ENCODE results near the gene ANKEF1.
"Not testable (repeated sequence)": the region's sequence is repeated elsewhere in the genome, so short reads cannot be mapped to it uniquely, and the experiment has no call there.

The ANKEF1 gene

DNA sequence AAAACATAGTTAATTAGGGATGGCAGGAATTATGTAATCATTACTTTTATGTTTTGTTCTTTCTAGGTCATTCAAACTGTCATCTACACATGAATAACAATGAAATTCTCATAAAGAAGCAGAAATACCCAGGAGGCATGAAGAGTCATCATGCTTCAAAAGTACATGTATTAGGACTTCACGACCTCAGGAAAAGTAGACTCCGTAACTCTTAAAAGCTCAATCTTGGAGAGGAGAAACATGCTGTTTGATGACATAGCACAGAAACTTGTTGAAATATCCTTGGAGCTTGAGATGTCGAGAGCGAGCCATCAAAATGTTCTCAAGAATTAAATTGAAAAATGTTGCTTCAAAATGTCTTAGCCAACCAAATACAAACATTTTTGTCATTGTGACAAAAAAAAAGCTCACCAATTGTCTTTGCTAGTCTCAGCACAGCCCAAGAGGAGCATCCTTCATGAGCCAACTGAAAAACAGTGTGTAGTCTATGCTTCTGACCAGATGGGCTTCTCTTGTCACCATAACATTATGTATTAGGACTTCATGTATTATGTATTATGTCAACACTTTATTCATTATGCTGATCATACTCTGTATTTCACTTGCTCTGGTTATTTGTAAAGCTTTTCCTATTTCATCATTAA, 28.2 kb upstream of the ANKEF1 start:
- H3K36me3 ChIP-seq (ENCODE audit: control insufficient read depth, insufficient read depth, low read length): no peaks in the 10 kb centered on the region
- H3K4me1 ChIP-seq (ENCODE audit: control insufficient read depth, insufficient read depth, low read length): no peaks in the 10 kb centered on the region
- no peak overlapping the region for H3K9ac ChIP-seq (ENCODE audit: low read length)
- H3K27me3 ChIP-seq (ENCODE audit: control insufficient read depth, insufficient read depth, low read length): no peaks in the 10 kb centered on the region
- H3K4me3 ChIP-seq (ENCODE audit: low read length): no peak overlapping the region
- no peak overlapping the region for H3K27ac ChIP-seq (ENCODE audit: low read depth, low read length)

DNA sequence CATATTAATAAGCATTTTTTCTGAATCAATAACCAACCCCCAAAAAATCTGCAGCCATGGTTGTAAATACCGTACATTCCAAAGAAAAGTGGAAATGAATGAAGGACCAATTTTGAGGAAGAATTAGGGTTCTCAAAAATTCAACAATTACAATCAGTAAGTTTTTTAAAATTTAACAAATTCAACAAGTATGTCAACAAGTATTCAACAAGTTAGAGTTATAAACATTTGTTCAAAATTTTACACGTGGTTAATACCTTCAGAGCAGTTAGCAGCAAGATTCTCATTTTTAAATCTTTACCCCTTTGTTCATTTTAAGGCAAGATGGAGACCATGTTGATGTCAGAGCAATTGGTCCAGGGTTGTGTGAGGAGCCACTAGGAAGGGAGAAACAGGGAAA, 27.6 kb upstream of the ANKEF1 start:
- Histone ChIP-seq H3K9ac (ENCODE audit: low read length) (no peak overlapping the region), H3K27ac (ENCODE audit: low read depth, low read length) (no peak overlapping the region), H3K36me3 (ENCODE audit: control insufficient read depth, insufficient read depth, low read length) (no peaks in the 10 kb centered on the region)

DNA sequence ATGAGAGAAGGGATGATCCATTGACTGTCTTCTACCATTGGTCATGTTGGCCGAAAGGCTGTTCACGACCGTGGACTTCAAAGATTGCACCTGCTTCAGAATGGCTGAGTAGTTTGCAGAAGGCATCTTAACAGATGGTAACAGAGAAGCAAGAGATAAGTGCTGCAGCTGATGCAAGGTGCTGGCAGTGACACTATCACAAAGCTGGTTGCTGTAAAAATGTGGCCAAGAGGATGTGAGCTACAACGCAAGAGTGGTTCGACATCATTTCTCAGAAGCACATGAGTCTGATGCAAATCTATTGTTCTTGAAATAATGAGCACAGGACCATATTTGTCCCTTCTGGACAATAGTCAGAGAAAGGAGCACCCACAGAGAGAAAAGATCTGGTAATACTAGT, 27.0 kb upstream of the ANKEF1 start:
- H3K4me3 ChIP-seq (ENCODE audit: low read length): no peak overlapping the region
- no peaks in the 10 kb centered on the region for H3K27me3 ChIP-seq (ENCODE audit: control insufficient read depth, insufficient read depth, low read length)
- H3K4me1 ChIP-seq (ENCODE audit: control insufficient read depth, insufficient read depth, low read length): no peaks in the 10 kb centered on the region
- no peak overlapping the region for H3K9ac ChIP-seq (ENCODE audit: low read length)
- no peaks in the 10 kb centered on the region for H3K36me3 ChIP-seq (ENCODE audit: control insufficient read depth, insufficient read depth, low read length)
- H3K27ac ChIP-seq (ENCODE audit: low read depth, low read length): no peak overlapping the region

More for the DNA sequence above, 27.6 kb upstream of the ANKEF1 start:
- Histone ChIP-seq H3K4me1 (ENCODE audit: control insufficient read depth, insufficient read depth, low read length) (no peaks in the 10 kb centered on the region), H3K27me3 (ENCODE audit: control insufficient read depth, insufficient read depth, low read length) (no peaks in the 10 kb centered on the region), H3K4me3 (ENCODE audit: low read length) (no peak overlapping the region)

GRCh38 chr20:10012464-10012863, 22.3 kb upstream of the ANKEF1 start:
- Histone ChIP-seq H3K27me3 (ENCODE audit: control insufficient read depth, insufficient read depth, low read length) (no peaks in the 10 kb centered on the region), H3K27ac (ENCODE audit: low read depth, low read length) (no peak overlapping the region), H3K4me1 (ENCODE audit: control insufficient read depth, insufficient read depth, low read length) (no peaks in the 10 kb centered on the region), H3K36me3 (ENCODE audit: control insufficient read depth, insufficient read depth, low read length) (no peaks in the 10 kb centered on the region), H3K4me3 (ENCODE audit: low read length) (no peak overlapping the region), H3K9ac (ENCODE audit: low read length) (no peak overlapping the region)

DNA sequence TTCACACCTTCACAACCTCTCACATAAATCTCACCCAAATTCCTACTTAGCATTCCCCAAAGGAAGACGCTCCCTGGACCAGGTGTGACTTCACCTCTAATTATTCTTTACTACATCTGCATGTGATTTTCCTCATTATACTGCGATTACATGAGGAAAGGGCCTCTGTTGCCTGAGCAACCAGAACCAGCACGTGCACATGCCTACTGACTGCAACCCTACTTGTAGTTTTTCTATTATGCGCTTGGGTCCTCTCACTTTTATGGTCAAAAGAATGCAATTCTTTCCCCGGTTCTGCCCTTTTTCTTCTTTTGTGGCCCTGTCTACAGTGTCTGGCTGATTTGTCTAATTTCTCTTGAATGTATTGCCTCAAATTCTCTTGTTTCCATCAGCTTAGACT, 20.4 kb upstream of the ANKEF1 start:
- no peak overlapping the region for H3K4me3 ChIP-seq (ENCODE audit: low read length)
- no peaks in the 10 kb centered on the region for H3K27me3 ChIP-seq (ENCODE audit: control insufficient read depth, insufficient read depth, low read length)

DNA sequence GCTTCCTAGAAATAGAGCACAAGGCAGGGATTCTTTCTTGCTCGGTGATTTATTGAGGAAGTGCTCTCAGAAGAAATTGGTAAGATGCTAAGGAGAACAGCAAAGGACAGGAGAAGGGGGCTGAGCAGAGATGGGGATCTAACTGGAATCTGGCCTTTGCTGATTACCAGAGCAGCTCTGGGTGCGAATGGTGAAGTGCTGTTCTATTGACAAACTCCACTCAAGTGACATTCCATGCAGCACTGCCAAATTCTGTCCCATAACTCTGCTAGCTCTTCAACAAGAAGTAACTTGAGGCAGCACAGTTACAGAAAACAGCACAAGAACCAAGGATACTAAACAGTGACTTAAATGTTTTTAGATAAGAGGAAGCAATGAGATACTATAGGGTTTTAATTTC, 13.8 kb upstream of the ANKEF1 start:
- Histone ChIP-seq H3K27me3 (ENCODE audit: control insufficient read depth, insufficient read depth, low read length) (no peaks in the 10 kb centered on the region), H3K4me3 (ENCODE audit: low read length) (no peak overlapping the region), H3K36me3 (ENCODE audit: control insufficient read depth, insufficient read depth, low read length) (no peaks in the 10 kb centered on the region), H3K4me1 (ENCODE audit: control insufficient read depth, insufficient read depth, low read length) (no peaks in the 10 kb centered on the region), H3K27ac (ENCODE audit: low read depth, low read length) (no peak overlapping the region), H3K9ac (ENCODE audit: low read length) (no peak overlapping the region)

More for the DNA sequence above, 20.4 kb upstream of the ANKEF1 start:
- Histone ChIP-seq H3K4me1 (ENCODE audit: control insufficient read depth, insufficient read depth, low read length) (no peaks in the 10 kb centered on the region), H3K9ac (ENCODE audit: low read length) (no peak overlapping the region), H3K27ac (ENCODE audit: low read depth, low read length) (no peak overlapping the region), H3K36me3 (ENCODE audit: control insufficient read depth, insufficient read depth, low read length) (no peaks in the 10 kb centered on the region)

- no peaks in the 10 kb centered on the region for H3K27me3 ChIP-seq (ENCODE audit: control insufficient read depth, insufficient read depth, low read length)
- no peak overlapping the region for H3K9ac ChIP-seq (ENCODE audit: low read length)
- H3K36me3 ChIP-seq (ENCODE audit: control insufficient read depth, insufficient read depth, low read length): no peaks in the 10 kb centered on the region
Observed at GRCh38 chr20:10022625-10023024, 12.2 kb upstream of the ANKEF1 start.

GRCh38 chr20:10023911-10024310, 10.9 kb upstream of the ANKEF1 start:
- no peaks in the 10 kb centered on the region for H3K36me3 ChIP-seq (ENCODE audit: control insufficient read depth, insufficient read depth, low read length)
- H3K27ac ChIP-seq (ENCODE audit: low read depth, low read length): no peak overlapping the region
- H3K4me1 ChIP-seq (ENCODE audit: control insufficient read depth, insufficient read depth, low read length): no peaks in the 10 kb centered on the region
- H3K27me3 ChIP-seq (ENCODE audit: control insufficient read depth, insufficient read depth, low read length): no peaks in the 10 kb centered on the region
- H3K9ac ChIP-seq (ENCODE audit: low read length): no peak overlapping the region
- H3K4me3 ChIP-seq (ENCODE audit: low read length): no peak overlapping the region

More at GRCh38 chr20:10022625-10023024, 12.2 kb upstream of the ANKEF1 start:
- H3K27ac ChIP-seq (ENCODE audit: low read depth, low read length): no peak overlapping the region
- no peaks in the 10 kb centered on the region for H3K4me1 ChIP-seq (ENCODE audit: control insufficient read depth, insufficient read depth, low read length)
- H3K4me3 ChIP-seq (ENCODE audit: low read length): no peak overlapping the region

- H3K9ac ChIP-seq (ENCODE audit: low read length); H3K27ac ChIP-seq (ENCODE audit: low read depth, low read length); H3K4me1 ChIP-seq (ENCODE audit: control insufficient read depth, insufficient read depth, low read length); H3K36me3 ChIP-seq (ENCODE audit: control insufficient read depth, insufficient read depth, low read length); H3K4me3 ChIP-seq (ENCODE audit: low read length); H3K27me3 ChIP-seq (ENCODE audit: control insufficient read depth, insufficient read depth, low read length): not testable (repeated sequence)
Observed at GRCh38 chr20:10031451-10032215, 3.2 kb upstream of the ANKEF1 start.

DNA sequence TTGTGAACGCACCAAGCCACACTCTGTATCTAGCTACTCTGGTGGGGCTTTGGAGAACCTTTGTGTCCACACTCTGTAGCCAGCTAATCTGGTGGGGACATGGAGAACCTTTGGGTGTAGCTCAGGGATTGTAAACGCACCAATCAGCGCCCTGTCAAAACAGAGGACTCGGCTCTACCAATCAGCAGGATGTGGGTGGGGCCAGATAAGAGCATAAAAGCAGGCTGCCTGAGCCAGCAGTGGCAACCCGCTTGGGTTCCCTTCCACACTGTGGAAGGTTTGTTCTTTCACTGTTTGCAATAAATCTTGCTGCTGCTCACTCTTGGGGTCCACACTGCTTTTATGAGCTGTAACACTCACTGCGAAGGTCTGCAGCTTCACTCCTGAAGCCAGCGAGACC, 2.5 kb upstream of the ANKEF1 start:
- not testable (repeated sequence) for H3K27ac ChIP-seq (ENCODE audit: low read depth, low read length); H3K27me3 ChIP-seq (ENCODE audit: control insufficient read depth, insufficient read depth, low read length)

DNA sequence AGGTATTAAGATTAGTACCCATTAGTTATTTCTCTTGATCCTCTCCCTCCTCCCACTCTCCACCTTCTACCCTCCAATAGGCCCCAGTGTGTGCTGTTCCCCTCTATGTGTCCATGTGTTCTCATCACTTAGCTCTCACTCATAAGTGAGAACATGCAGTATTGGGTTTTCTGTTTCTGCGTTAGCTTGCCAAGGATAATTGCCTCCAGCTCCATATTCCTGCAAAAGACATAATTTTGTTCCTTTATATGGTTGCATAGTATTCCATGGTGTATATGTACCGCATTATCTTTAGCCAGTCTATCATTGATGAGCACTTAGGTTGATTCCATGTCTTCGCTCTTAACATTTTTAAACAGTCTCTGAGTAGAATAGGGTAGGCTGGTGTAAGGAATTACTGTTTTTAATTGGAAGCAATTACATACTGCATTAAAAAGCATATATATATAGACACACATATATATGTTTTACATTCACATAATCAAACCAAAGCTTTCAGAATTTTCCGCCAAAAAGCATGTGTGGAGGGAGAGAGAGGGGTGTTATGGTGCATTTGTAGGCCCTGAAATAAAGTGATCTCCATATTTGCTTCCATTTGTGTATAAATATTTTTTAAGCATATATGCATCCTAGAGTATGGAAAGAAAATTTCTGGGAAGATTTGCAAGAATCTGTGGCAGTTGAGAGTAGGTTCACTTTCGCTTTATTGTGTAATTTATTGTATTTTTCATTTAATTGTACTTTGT, 709 bp upstream of the ANKEF1 start:
- H3K27ac ChIP-seq (ENCODE audit: low read depth, low read length): no peak overlapping the region
- H3K36me3 ChIP-seq (ENCODE audit: control insufficient read depth, insufficient read depth, low read length): no peaks in the 10 kb centered on the region
- no peak overlapping the region for H3K9ac ChIP-seq (ENCODE audit: low read length)
- no peaks in the 10 kb centered on the region for H3K4me1 ChIP-seq (ENCODE audit: control insufficient read depth, insufficient read depth, low read length)
- no peaks in the 10 kb centered on the region for H3K27me3 ChIP-seq (ENCODE audit: control insufficient read depth, insufficient read depth, low read length)
- no peak overlapping the region for H3K4me3 ChIP-seq (ENCODE audit: low read length)

More for the DNA sequence above, 2.5 kb upstream of the ANKEF1 start:
- not testable (repeated sequence) for H3K4me3 ChIP-seq (ENCODE audit: low read length); H3K9ac ChIP-seq (ENCODE audit: low read length); H3K4me1 ChIP-seq (ENCODE audit: control insufficient read depth, insufficient read depth, low read length); H3K36me3 ChIP-seq (ENCODE audit: control insufficient read depth, insufficient read depth, low read length)

DNA sequence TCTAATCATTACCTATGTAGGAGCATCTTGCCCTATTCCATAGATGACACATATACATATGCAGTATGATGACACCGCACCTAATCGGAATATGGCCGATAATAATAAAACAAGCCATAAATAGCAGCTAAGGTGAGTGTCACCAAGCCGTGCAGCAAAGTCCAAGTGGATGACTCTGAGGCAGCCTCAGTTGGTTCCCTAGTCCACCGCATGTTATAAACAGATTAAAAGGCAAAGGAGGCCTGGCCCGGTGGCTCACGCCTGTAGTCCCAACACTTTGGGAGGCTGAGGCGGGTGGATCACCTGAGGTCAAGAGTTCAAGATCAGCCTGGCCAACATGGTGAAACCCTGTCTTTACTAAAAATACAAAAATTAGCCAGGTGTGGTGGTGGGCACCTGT, 1.5 kb downstream of the ANKEF1 start:
- not testable (repeated sequence) for H3K27me3 ChIP-seq (ENCODE audit: control insufficient read depth, insufficient read depth, low read length); H3K4me1 ChIP-seq (ENCODE audit: control insufficient read depth, insufficient read depth, low read length); H3K4me3 ChIP-seq (ENCODE audit: low read length); H3K9ac ChIP-seq (ENCODE audit: low read length); H3K27ac ChIP-seq (ENCODE audit: low read depth, low read length); H3K36me3 ChIP-seq (ENCODE audit: control insufficient read depth, insufficient read depth, low read length)

Data from rectal smooth muscle tissue (tissue), 1 donor.